ENCODE measurements around the gene FILIP1.

The FILIP1 gene

DNA sequence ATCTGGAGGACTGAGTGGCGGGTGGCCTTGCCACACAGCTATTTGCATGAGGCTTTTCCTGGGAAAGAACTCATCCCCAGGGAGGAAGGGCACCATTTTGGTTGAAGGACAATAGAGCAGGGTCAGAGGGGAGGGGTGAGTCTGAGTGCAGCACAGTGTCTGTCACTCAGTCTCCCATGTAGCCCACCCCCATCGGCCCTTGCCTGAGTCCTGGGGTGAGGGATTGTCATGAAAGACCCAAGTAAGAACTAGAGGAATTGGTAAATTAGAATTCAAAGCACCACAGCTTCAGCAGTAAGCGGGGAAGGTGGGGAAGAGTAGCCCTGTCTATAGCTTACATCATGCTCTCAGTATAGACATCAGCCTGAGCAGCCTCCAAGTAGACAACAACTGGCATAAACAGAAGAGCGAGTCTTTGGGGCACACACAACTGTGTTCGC lies 118.6 kb downstream of the FILIP1 start:
- no peak for DNase-seq

DNA sequence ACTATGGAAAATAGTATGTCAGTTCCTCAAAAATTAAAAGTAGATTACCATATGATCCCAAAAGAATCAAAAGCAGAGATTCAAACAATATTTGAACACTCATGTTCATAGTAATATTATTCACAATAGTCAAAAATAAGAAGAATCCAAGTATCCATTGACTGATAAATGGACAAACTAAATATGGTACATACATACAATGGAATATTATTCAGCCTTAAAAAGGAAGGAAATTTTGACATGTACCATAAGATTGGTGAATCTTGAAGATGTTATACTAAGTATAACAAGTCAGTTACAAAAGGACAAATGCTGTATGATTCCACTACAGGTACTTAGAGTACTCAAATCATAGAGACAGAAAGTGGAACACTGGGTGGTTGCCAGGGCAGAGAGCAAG lies 120.7 kb downstream of the FILIP1 start:
- DNase-seq: no peak

DNA sequence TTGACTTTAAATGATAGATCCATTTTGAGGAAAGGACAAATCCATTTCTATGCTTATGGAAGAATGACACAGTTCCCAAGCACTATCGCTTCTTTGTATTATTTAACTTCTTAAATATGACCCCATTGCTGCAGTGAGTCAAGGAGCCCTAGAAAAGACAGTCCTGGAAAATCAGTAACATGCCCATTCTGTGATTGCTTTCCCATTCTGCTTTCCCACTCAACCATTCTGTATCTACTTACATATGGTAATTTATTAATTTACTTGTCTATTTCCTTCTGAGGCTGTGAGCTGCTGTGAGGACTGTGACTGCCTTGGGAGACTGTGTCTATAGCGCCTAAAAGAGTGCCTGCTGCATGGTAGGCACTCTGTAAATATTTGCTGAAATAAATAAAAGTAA lies 123.6 kb downstream of the FILIP1 start:
- DNase-seq: no peak

DNA sequence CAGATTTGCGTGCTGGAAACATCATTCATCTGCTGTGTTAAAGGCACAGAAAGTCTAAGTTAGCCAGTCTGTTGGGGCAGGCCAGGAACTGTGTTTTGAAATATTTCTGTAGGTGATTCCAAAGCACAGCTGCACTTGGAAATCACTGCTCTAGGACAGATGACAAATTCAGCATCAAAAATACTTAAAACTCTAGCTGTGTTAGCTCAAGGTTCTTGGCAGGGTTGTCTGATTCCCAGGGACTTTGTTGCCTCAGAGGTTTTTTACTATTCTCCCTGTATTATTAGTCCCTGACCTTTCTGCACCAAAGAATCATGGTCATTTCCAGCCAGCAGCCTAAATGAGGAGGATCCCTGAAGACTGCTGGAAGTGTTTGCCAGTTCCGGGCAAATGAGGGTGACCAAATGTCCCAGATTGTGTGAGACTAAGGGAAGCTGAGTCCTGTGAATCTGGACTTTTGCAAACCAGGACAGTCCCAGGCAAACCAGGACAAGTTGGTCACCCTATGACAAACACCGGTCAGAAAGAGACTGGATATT lies 124.7 kb downstream of the FILIP1 start:
- no peak for DNase-seq

DNA sequence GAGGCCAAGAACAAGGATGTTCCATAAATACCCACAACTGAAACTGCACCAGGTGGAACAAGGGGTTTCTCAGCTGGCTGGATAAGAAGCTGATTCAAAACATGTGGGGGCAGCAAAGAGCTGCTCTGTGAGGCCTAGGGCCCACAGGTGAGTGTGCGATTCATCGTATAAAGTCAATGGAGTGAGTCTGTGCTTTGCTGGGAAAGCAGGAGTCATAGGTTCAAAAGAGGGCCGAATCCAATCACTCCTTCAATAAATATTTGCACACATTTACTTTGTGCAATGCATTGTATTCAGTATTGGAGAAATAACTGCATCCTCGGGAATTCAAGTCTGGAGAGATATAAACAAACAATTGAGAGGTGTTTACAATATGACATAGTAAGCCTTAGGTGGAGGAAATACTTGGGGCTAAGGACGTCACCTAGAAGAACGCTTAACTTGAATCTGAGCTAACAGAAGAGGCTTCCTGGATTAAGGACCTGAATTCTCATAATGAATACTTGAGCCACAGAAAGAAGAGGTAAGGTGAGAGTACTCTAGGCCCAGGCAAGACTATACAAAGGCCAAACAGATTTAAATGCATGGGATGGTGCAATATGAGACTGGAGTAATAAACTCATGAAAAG lies 125.3 kb downstream of the FILIP1 start:
- no peak for DNase-seq

DNA sequence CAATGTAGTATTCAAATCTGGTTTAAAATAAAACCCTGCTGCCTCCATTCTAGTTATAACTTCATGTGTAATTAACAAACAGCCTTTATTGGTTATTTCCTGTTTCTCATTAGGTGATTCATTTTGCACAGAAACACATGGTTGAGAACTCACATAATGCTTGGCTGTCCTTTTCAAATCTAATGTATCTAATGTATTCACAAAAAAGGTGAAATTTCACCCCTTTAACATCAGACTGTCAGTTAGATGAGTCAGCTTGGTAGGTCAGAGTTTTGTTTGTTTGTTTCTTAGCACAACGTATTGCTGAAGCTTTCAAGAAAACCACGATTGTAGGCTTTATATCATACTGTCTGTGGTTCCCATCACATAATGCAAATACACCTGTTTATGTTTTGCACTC lies 130.3 kb downstream of the FILIP1 start:
- no peak for DNase-seq

DNA sequence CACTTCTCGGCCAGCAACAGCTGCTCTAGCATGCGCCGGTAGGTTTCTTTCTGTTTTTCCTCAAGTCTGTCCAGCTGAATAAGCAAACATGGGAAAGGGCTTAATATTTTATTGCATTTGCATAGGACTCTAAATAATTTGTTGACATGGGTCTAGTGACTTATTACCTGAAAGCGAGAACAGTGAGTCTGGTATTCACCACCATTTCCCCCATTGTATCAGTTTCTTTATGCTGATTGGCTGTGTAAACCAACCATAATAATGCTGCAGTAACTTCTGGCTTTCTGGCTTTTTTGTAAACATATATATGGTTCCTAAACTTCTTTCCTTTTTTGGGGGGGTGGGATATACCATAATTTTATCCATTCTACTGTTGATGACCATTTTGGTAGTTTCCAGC lies 140.0 kb downstream of the FILIP1 start:
- no peak for DNase-seq

DNA sequence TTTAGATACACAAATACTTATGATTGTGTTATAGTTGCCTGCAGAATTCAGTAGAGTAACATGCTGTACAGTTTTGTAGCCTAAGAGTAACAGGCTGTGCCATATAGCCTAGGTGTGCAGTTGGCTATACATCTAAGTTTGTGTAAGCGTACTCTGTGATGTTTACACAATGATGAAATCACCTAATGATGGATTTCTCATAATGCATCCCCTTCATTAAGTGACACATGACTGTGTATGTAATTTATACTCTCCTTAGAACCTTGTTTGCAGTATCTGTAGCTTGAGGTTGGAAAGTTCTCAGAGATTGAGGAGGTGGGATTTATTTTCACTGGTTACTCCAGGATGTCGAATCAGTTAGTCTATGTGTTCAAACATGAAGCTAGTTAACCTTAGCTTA lies 142.0 kb downstream of the FILIP1 start:
- DNase-seq: no peak

DNA sequence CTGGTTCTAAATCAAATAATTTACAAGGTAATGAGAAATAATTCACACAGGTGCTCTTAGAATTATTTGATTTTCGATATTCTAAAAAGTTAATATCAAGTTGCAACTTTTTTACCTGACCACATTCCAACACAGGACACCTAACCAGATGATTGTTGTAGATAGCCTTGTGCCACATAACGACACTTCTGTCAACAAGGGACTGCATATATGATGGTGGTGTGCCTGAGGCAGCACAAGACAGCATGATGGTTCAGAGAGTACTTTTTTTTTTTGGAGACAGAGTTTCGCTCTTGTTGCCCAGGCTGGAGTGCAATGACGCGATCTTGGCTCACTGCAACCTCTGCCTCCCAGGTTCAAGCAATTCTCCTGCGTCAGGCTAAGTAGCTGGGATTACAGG lies 142.8 kb downstream of the FILIP1 start:
- no peak for DNase-seq

DNA sequence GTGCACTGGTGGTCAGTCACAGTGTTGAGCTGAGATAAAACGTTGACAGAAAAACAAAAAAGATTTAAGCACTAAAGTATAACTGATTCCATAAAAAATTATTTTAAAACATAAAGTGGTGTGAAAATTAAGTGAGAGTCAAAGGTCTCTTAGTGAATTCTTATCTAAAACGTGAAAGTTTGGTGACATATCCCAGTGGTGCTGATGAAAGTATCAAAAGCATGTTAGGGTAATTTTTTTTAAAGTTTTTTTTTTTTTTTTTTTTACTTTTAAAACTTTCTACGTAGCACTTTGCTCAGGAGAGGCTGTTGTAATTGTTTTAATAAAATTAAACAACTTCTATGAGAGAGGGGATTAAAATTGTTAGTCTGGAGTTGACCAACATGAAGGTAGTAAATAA lies 143.4 kb downstream of the FILIP1 start:
- no peak for DNase-seq

DNA sequence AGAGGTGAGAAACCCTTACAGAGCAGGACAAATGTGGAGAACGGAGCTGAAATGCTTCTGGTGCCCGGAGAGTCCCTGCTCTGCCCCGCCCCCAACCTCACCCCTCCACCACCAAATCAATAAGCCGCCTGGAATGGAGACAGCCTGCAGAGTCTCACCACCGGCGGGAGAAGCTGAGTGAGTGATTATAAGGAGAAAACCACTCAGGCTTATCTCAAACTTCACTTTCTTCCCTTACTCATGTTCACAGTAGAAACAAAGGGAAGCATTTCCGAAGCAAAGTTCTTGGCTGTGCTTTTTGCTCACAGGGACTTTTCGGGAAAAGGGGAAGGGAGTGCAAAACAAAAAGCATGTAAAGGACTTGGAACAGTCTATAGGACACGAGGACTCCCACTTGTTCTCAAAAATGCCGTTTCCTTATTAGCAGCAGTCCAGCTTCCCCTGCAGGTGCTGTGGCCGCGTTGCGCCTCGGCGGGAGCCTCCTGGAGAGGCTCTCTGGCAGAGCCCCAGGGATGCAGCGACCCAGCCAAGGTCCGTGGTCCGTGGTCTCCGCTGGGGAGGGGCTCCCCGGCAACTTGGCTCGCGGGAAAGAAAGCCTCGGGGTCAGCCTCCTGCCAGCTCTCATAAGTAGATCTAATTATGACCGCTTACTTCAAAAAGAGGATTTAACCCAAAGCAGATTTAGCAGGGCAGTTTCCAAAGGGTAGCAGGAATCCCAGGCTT lies 144.2 kb downstream of the FILIP1 start:
- DNase-seq: no peak

DNA sequence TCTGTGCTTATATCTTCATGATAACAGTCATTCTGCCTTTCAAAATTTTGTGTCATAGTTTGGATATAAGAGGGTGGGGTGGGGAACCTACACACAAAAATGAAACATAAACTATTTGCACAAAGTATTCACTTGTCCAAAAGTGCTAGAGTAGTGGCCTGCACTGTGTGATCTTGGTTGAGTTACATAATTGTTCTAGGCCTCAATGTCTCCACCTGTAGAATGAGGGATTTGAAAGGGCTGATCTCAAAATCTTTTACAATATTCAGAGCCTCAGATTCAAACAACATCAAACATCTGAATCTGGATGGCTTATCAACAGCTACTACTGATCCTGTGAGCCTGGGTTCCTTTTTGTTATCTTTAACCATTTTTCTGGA lies 144.7 kb downstream of the FILIP1 start:
- DNase-seq: no peak

DNA sequence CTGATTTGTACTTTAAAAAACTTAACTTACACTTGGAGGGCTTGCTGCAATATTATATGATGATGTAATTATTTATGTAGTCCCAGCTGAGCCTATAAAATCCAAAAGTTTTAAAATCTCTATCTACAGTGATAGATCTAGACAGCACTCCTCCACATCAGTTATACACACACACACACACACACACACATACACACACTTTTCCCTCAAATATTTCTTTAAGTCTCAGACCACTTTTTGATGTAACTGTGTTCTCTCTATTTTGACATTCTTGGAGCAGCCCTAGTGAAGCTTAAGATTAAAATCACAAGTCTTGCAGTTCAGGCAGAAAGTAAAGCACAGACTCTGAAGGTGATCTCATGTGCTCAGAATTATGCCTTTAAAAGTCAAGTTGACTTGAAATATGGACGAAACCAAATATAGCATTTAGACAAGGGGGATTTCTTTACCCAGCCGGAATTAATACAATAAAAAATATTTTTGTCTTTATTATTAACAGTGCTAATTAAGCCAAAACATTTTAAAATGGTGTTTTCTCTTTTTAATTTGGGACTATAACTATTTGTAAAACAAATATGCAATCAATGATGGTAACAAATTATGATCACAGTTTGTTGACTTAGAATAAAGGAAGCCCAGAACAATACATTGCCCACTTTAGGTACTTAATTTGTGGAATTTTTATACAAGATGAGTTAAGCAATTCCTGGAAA lies 145.5 kb downstream of the FILIP1 start:
- DNase-seq: no peak

DNA sequence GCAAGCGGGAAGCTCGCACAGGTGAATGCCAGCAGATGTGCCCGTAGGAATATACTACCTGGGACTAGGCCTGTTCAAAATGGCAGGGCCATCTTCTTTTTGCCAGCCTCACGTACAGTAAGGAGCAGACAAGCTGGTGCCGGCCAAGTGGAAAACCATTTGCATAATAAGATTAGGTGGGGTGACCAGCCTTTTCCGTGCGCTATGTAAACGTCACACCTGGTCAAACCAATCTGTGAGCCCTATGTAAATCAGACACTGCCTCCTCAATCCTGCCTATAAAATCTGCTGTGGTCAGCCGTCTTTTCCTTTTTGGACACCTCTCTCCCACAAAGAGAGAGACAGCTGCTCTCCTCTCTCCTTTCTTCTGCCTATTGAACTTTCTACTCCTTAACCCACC lies 148.2 kb downstream of the FILIP1 start:
- no peak for DNase-seq

DNA sequence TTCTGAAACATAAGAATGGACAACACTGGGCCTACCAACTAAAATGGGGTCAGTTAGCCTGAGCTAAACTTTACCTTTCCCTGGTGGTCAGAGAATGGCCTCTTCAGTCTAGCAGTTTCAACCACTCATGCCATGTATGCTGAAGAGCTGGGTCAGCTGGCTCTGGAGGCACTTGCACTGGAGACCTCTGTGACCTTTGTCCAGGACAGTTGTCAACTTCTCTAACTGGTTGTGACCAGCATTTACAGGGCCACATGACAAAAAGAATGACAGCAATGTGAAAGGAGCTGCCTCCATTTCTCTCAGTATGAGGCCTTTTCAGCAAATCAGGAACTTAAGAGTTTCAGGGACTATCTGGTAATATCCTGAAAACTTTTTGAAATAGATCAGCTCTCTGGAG lies 149.1 kb downstream of the FILIP1 start:
- DNase-seq: no peak

DNA sequence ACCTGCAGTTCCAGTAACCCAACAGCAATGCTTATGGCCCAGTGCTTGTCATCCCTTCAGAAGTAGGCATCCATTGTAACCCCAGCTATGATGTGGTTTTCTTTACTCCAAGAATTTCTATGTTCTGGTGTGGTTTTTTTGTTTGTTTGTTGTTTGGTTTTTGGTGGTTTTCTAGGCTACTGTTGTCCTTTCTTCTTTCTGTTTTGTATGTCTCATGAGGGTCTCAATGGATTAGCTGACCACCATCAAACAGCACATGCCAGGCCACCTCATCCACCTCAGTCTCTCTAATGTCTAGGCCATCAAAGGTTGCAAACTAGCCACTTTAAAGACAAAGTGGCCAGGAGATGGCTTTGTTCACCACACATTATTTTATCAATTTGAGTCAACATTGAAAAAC lies 149.6 kb downstream of the FILIP1 start:
- no peak for DNase-seq

DNA sequence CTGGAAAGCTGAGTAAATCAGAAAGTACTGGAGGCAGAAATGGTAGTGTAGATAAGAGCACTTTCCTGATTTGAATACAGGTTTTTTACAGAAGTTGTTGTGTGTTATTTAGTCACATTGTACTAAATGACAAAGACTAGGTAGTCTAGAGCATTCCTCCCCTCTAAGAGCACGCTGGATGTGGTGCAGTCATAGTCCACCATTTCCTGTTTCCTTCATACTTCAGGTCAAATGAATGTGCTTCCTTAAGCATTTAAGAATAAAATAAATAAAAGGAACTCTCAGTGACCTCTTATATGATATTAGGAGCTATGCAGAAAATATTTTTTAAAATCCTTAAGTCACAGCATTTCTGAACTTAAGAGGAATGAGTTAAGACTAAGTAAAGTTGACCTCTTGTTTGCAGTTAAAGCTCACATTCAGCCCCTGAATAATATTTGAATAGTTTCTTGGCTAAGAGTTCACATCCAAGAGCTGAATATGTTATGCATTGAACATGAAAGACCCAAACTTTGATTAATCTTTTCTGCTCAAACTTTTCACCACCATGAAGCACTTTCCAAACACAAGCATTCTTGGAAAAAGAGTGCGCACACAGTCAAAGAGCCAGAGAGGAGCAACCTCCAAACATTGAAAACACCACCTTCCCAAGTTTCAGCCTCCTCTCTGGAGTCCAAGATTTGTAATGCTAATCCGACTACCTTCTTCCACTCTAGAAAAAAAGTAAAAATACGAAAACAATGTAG lies 155.6 kb downstream of the FILIP1 start:
- DNase-seq: no peak

DNA sequence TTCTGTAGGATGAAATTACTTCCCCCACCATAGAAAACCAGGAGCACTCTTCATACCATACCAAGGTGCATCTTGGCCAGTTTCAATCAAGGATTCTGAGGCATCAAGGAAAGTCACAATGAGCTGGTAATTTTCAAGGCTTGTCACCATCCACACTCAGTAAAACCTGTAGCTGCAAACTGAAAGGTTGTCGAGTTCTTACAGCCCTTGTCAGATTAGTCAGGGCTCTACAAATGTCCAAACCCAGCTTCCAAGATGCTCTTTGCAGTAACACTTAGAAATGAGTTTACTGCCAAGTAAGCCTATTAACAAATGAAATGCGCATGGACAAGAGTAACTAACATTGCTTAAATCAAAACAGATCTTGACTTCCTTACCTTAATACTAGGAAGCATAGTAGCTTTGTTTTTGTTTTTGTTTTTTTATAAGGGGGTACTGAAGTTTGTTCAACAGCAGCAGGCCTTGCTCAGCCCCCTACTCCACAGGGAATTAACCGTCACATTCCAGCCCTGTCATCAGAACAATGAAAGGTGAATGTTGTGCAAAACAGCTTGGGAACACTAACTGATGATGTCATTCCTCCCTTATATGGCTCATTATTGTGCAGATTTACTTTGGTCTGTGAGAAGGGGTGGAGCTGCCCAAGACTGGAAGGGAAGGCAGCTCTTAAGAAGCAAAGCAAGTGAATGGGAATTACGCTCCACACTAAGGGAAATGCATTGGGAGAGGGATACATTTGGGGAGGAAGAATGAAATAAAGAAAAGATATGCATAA lies 159.1 kb downstream of the FILIP1 start:
- DNase-seq: no peak

DNA sequence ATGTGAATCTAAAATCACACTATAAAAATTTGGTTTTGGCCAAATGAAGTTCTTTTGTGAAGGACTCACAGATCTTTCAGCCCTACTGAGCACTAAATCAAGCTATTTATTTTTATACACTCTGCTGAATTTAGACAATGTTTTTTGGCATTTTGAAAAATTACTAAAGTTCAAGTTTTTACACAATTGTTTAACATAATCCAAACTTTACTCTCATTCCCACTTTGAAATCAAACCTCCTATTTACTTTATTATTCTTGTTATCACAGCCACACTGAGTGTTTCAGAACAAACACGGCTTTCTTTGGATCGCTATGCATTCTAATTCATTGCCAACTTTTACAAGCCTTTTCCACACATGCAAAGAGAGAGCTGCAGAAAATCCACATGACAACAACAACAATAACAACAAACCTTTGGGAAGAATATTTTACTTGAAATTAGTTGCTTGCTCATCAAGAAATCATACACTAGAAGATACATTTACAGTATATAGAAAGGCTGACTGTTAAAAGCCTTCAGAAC lies 159.9 kb downstream of the FILIP1 start:
- no peak for DNase-seq

DNA sequence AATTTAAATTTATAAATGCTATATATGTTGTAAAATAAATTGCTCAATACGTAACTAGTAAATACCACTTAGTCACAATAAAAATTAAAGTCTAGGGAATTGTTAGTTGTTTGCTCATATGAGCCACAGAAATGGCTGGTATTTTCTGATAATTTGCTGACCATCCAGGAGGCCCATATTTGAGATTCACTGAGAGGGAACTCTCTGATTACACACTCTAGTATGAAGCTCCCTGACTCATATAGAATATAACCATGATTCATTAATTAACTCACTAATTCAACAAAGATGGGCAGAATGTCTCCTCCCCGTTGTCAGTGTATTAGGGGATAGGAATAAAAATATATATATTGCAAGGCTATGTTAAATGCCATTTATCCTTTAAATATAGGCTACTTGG lies 162.4 kb downstream of the FILIP1 start:
- DNase-seq: no peak

DNA sequence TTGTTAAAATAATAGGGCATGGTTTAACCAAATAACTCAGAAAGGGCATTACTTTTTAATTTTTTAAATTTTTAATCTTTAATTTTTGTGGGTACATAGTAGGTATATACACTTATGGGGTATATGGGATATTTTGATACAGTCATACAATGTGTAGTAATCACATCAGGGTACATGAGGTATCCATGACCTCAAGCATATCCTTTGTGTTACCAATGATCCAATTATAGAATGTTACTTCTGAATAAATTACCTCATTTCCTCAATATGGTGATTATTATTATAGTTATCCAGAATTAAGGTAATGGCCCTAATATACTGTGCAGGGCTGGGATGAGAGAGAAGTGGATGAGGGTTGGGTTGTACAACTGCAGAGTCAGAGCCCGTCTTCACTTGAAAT lies 163.9 kb downstream of the FILIP1 start:
- DNase-seq: no peak

DNA sequence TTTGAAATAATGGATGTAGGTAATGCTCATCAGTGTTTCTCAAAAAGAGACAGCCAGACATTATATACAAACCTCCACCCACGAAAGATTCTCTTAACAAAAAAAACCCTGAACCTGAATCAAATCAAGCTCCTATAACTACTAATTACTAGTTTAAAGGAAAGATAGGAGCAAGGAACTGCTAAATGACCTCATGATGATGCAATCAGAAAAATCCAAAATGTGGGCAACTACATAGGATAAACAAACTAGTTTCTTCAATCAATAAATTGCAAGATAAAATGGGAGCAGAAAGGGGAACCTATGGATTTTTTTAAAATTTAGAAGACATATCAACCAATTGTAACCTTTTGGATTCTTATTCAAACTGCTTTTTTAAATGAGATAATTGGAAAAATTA lies 165.8 kb downstream of the FILIP1 start:
- no peak for DNase-seq

All from CD4-positive, alpha-beta T cell treated with Interleukin-17A for 1 hour (primary cell).